ENCODE measurements around the gene SPTBN5.

GRCh38 chr15:41907141-41907540 lies 13.3 kb upstream of the SPTBN5 start:
- TF ChIP-seq CTCF (IDR thresholded peaks at IDR 0.05; ENCODE audit: low read depth, low read length) (no peak), EZH2phosphoT487 (IDR thresholded peaks at IDR 0.05; ENCODE audit: low read depth) (no peak)
